Hindlimb muscle (tissue), 1 donor: ENCODE data around the gene PDGFB. TPM values are rescaled to one million over a fixed set of nuclear protein-coding genes. Genes with fewer than 3 reads are reported as not detected.

Experiments used
- DNase-seq: peaks from one replicate; pipeline ENCODE4 v3.0.0-alpha.2; 2013
- polyA plus RNA-seq: library from polyadenylated mRNA; unstranded; fragments of 120-200 nt; gene quantifications from one replicate; pipeline ENCODE4 v1.2.1, GENCODE V29; 2013; ENCODE audit not compliant: insufficient read length

PDGFB gene
- polyA plus RNA-seq, 1 donor = 26.6 TPM

- DNase-seq = no peak
Measured at GRCh38 chr22:39276440-39277141, 31.8 kb upstream of the PDGFB start.

- DNase-seq = no peak
Measured at GRCh38 chr22:39275814-39276439, 31.1 kb upstream of the PDGFB start.

- no peak for DNase-seq
Measured at GRCh38 chr22:39273950-39274887, 29.4 kb upstream of the PDGFB start.

- no peak for DNase-seq
Measured at GRCh38 chr22:39270792-39271191, 26.0 kb upstream of the PDGFB start.

GRCh38 chr22:39270280-39270679, 25.5 kb upstream of the PDGFB start:
- DNase-seq = no peak

- DNase-seq = no peak
Measured at GRCh38 chr22:39269095-39269790, 24.5 kb upstream of the PDGFB start.

GRCh38 chr22:39268645-39269044, 23.9 kb upstream of the PDGFB start:
- no peak for DNase-seq

- DNase-seq = no peak
Measured at GRCh38 chr22:39267974-39268373, 23.2 kb upstream of the PDGFB start.

GRCh38 chr22:39266398-39267030, 21.7 kb upstream of the PDGFB start:
- no peak for DNase-seq

GRCh38 chr22:39265143-39265886, 20.5 kb upstream of the PDGFB start:
- DNase-seq = no peak

- DNase-seq = no peak
Measured at GRCh38 chr22:39264349-39265038, 19.7 kb upstream of the PDGFB start.

GRCh38 chr22:39263626-39264348, 19.0 kb upstream of the PDGFB start:
- no peak for DNase-seq

- DNase-seq = no peak
Measured at GRCh38 chr22:39259666-39260065, 14.9 kb upstream of the PDGFB start.

- DNase-seq = no peak
Measured at GRCh38 chr22:39257901-39258475, 13.2 kb upstream of the PDGFB start.

- no peak for DNase-seq
Measured at GRCh38 chr22:39256979-39257378, 12.2 kb upstream of the PDGFB start.

- no peak for DNase-seq
Measured at GRCh38 chr22:39256186-39256552, 11.4 kb upstream of the PDGFB start.

- DNase-seq = no peak
Measured at GRCh38 chr22:39255449-39256185, 10.8 kb upstream of the PDGFB start.

- no peak for DNase-seq
Measured at GRCh38 chr22:39254789-39255298, 10.1 kb upstream of the PDGFB start.

- no peak for DNase-seq
Measured at GRCh38 chr22:39254122-39254521, 9.3 kb upstream of the PDGFB start.
